ENCODE data around the gene PROSER3. TPM values are rescaled to one million over a fixed set of nuclear protein-coding genes. Genes with fewer than 3 reads are reported as not detected.

The PROSER3 gene
- total and polyA plus RNA-seq, 9 of the 15 experiments (the other 6 are each of a cell fraction or from before 2014, with no cell fraction given): 1.0 to 39.5 (median 5.1) TPM

- TF ChIP-seq REST (IDR thresholded peaks at IDR 0.05; ENCODE audit: borderline replicate concordance) (peak; percentile 93), REST (CRISPR knock-in tag; IDR thresholded peaks at IDR 0.05; ENCODE audit: low read depth) (peak; percentile 78), EP300 (IDR thresholded peaks at IDR 0.05; ENCODE audit: low read length) (no peak), NFATC3 (IDR thresholded peaks at IDR 0.05) (no peak), KDM2B (CRISPR knock-in tag; IDR thresholded peaks at IDR 0.05) (0 out of 2 replicates have a peak, but pooled peaks have one; percentile 25), SNIP1 (IDR thresholded peaks at IDR 0.05; ENCODE audit: low read depth) (no peak), HNRNPLL (IDR thresholded peaks at IDR 0.05; ENCODE audit: low read depth, low read length, poor library complexity, severe bottlenecking) (peak; percentile 24), MCM5 (IDR thresholded peaks at IDR 0.05; ENCODE audit: low read depth) (no peak), NFE2L1 (tag; IDR thresholded peaks at IDR 0.05; ENCODE audit: borderline replicate concordance, low read depth) (no peak), E2F8 (IDR thresholded peaks at IDR 0.05; ENCODE audit: low read depth, partially characterized antibody) (no peak), RUNX1 (IDR thresholded peaks at IDR 0.05; ENCODE audit: low read depth) (no peak), NR2C2 (CRISPR knock-in tag; IDR thresholded peaks at IDR 0.05) (peak; percentile 14; the same call in 1 of the 2 replicates), NR2C2 (tag; IDR thresholded peaks at IDR 0.05) (peak; percentile 95), RFX7 (CRISPR knock-in tag; IDR thresholded peaks at IDR 0.05) (no peak), FOXO4 (CRISPR knock-in tag; IDR thresholded peaks at IDR 0.05) (no peak), ZZZ3 (IDR thresholded peaks at IDR 0.05) (no peak)
These were observed 40.9 kb upstream of the PROSER3 start (continued) for GRCh38 chr19:35716801-35717664.

Data from K562 (cell line).